H9 (cell line): Measurements from ENCODE around the gene IMMP2L. TPM values are rescaled to one million over a fixed set of nuclear protein-coding genes. Genes with fewer than 3 reads are reported as not detected.

Experiments used
- DNase-seq: peaks from one replicate; pipeline ENCODE4 v3.0.0-alpha.2; 2017
- H2AFZ ChIP-seq: one replicate; pipeline ENCODE4 v1.6.1; 2013; ENCODE audit warnings: mild to moderate bottlenecking, low read length, control low read depth, moderate library complexity
- H2AK5ac ChIP-seq: 2 replicates; pipeline ENCODE4 v1.6.1; 2013; ENCODE audit warnings: low read length, control low read depth, mixed read lengths; ENCODE audit not compliant: insufficient read length
- H2BK120ac ChIP-seq: one replicate; pipeline ENCODE4 v1.6.1; 2013; ENCODE audit warnings: low read depth, mild to moderate bottlenecking, low read length, control low read depth, inconsistent platforms; ENCODE audit not compliant: poor library complexity, severe bottlenecking
- H2BK12ac ChIP-seq: 2 replicates; pipeline ENCODE4 v1.6.1; 2013; ENCODE audit warnings: low read length, control low read depth, mixed read lengths, low read depth; ENCODE audit not compliant: insufficient read length
- H2BK15ac ChIP-seq: 2 replicates; pipeline ENCODE4 v1.6.1; 2013; ENCODE audit warnings: low read depth, low read length, control low read depth
- H2BK20ac ChIP-seq: one replicate; pipeline ENCODE4 v1.6.1; 2013; ENCODE audit warnings: low read depth, mild to moderate bottlenecking, low read length, control low read depth, inconsistent platforms; ENCODE audit not compliant: poor library complexity, severe bottlenecking
- H2BK5ac ChIP-seq: 2 replicates; pipeline ENCODE4 v1.6.1; 2013; ENCODE audit warnings: low read length, control low read depth, mixed read lengths; ENCODE audit not compliant: insufficient read length
- H3K14ac ChIP-seq: 2 replicates; pipeline ENCODE4 v1.6.1; 2013; ENCODE audit warnings: low read length, control low read depth; ENCODE audit not compliant: insufficient read depth
- H3K18ac ChIP-seq: 2 replicates; pipeline ENCODE4 v1.6.1; 2013; ENCODE audit warnings: low read depth, mild to moderate bottlenecking, mixed read lengths, low read length, control low read depth; ENCODE audit not compliant: insufficient read length
- H3K23ac ChIP-seq: 2 replicates; pipeline ENCODE4 v1.6.1; 2013; ENCODE audit warnings: low read length, control low read depth, mixed read lengths, low read depth; ENCODE audit not compliant: insufficient read length
- H3K23me2 ChIP-seq: 2 replicates; pipeline ENCODE4 v1.6.1; 2013; ENCODE audit warnings: low read depth, mild to moderate bottlenecking, mixed read lengths, low read length, control low read depth; ENCODE audit not compliant: insufficient read length, poor library complexity, severe bottlenecking
- H3K27ac ChIP-seq: 2 replicates; pipeline ENCODE4 v1.5.1; 2013; ENCODE audit warnings: low read length, control low read depth, mixed read lengths, low read depth; ENCODE audit not compliant: insufficient read length
- H3K27me3 ChIP-seq: 2 replicates; pipeline ENCODE4 v1.6.1; 2013; ENCODE audit warnings: low read length, control low read depth, inconsistent platforms; ENCODE audit not compliant: insufficient read depth
- H3K4ac ChIP-seq: 2 replicates; pipeline ENCODE4 v1.6.1; 2013; ENCODE audit warnings: low read depth, mild to moderate bottlenecking, control low read depth, inconsistent platforms, low read length, moderate library complexity
- H3K4me1 ChIP-seq: 2 replicates; pipeline ENCODE4 v1.6.1; 2013; ENCODE audit warnings: low read length, control low read depth, inconsistent platforms; ENCODE audit not compliant: insufficient read depth
- H3K4me2 ChIP-seq: 2 replicates; pipeline ENCODE4 v1.6.1; 2013; ENCODE audit warnings: low read length, control low read depth, mixed read lengths; ENCODE audit not compliant: insufficient read length, insufficient read depth
- H3K56ac ChIP-seq: 2 replicates; pipeline ENCODE4 v1.6.1; 2013; ENCODE audit warnings: low read depth, mild to moderate bottlenecking, mixed read lengths, low read length, control low read depth; ENCODE audit not compliant: insufficient read length
- H3K79me1 ChIP-seq: 2 replicates; pipeline ENCODE4 v1.6.1; 2013; ENCODE audit warnings: low read depth, mild to moderate bottlenecking, moderate library complexity, low read length, control low read depth, inconsistent platforms; ENCODE audit not compliant: insufficient read depth, poor library complexity, severe bottlenecking
- H3K79me2 ChIP-seq: 2 replicates; pipeline ENCODE4 v1.6.1; 2013; ENCODE audit warnings: low read length, control low read depth, inconsistent platforms; ENCODE audit not compliant: insufficient read depth
- H3K9ac ChIP-seq: 2 replicates; pipeline ENCODE4 v1.6.1; 2013; ENCODE audit warnings: low read length, control low read depth, mixed read lengths; ENCODE audit not compliant: insufficient read length; ENCODE audit errors: extremely low read depth
- H3K9me3 ChIP-seq: one replicate; pipeline ENCODE4 v1.6.1; 2013; ENCODE audit warnings: low read depth, low read length, inconsistent platforms; ENCODE audit not compliant: control insufficient read depth
- H3T11ph ChIP-seq: one replicate; pipeline ENCODE4 v1.6.1; 2013; ENCODE audit warnings: mild to moderate bottlenecking, low read length, control low read depth, inconsistent platforms
- H4K20me1 ChIP-seq: one replicate; pipeline ENCODE4 v1.6.1; 2013; ENCODE audit not compliant: control insufficient read depth, insufficient read length, insufficient read depth
- H4K5ac ChIP-seq: 2 replicates; pipeline ENCODE4 v1.6.1; 2013; ENCODE audit warnings: low read depth, mild to moderate bottlenecking, mixed read lengths, low read length, control low read depth; ENCODE audit not compliant: insufficient read length
- H4K8ac ChIP-seq: replicated peaks from 2 replicates; pipeline ENCODE4 v1.6.1; 2013; ENCODE audit warnings: low read length, control low read depth, mixed read lengths, low read depth; ENCODE audit not compliant: insufficient read length
- H4K91ac ChIP-seq: 2 replicates; pipeline ENCODE4 v1.6.1; 2013; ENCODE audit warnings: low read depth, mild to moderate bottlenecking, moderate library complexity, mixed read lengths, low read length, control low read depth; ENCODE audit not compliant: insufficient read length
- H3K27ac Mint-ChIP-seq, 3 experiments: 2 replicates in 2 of 3; 3 replicates in 1 of 3; pipeline ENCODE4 v1.8.0; 2020 to 2021; ENCODE audit warnings: mixed read lengths in 3 of 3, mild to moderate bottlenecking in 1 of 3, moderate library complexity in 1 of 3
- H3K27me3 Mint-ChIP-seq: 2 replicates; pipeline ENCODE4 v1.8.0; 2021; ENCODE audit warnings: low read depth, mild to moderate bottlenecking, moderate library complexity, mixed read lengths
- H3K36me3 Mint-ChIP-seq, 3 experiments: 2 replicates in 2 of 3; 3 replicates in 1 of 3; pipeline ENCODE4 v1.8.0; 2020 to 2021; ENCODE audit warnings: low read depth in 3 of 3, mixed read lengths in 3 of 3; ENCODE audit not compliant: insufficient read depth in 1 of 3
- H3K4me1 Mint-ChIP-seq, 2 experiments: 2 replicates each; pipeline ENCODE4 v1.8.0; 2020; ENCODE audit warnings: mixed read lengths in 2 of 2
- H3K4me3 Mint-ChIP-seq, 2 experiments: 2 replicates in 1 of 2; 3 replicates in 1 of 2; pipeline ENCODE4 v1.8.0; 2020 to 2021; ENCODE audit warnings: mild to moderate bottlenecking in 2 of 2, mixed read lengths in 2 of 2, moderate library complexity in 1 of 2
- H3K9me3 Mint-ChIP-seq, 2 experiments: 2 replicates in 1 of 2; 3 replicates in 1 of 2; pipeline ENCODE4 v1.8.0; 2020; ENCODE audit warnings: mild to moderate bottlenecking in 2 of 2, mixed read lengths in 2 of 2, moderate library complexity in 1 of 2
- WGBS: extraction: QIAGEN DNeasy Blood & Tissue Kit; methylation state at CpG from one replicate; pipeline ENCODE4 v1.1.7; 2013; ENCODE audit warnings: missing lambda C conversion rate, low lambda C conversion rate, mixed read lengths; ENCODE audit not compliant: insufficient read length; ENCODE audit errors: extremely low coverage; 5-methylcytosine and 5-hydroxymethylcytosine counted together
- total RNA-seq: library from RNA; stranded (reverse); gene quantifications from 2 replicates; pipeline ENCODE4 v1.2.1, GENCODE V29; 2021
- TF ChIP-seq, protein P1 (sequence below): fragments of 200-600 bp; sonication (generic); conservative IDR thresholded peaks from 3 replicates; pipeline ENCODE4 v1.8.0; 2021; ENCODE audit warnings: antibody characterized with exemption, mild to moderate bottlenecking

IMMP2L gene
- total RNA-seq, 1 experiment from 2014 or later = 14.7 TPM

DNA sequence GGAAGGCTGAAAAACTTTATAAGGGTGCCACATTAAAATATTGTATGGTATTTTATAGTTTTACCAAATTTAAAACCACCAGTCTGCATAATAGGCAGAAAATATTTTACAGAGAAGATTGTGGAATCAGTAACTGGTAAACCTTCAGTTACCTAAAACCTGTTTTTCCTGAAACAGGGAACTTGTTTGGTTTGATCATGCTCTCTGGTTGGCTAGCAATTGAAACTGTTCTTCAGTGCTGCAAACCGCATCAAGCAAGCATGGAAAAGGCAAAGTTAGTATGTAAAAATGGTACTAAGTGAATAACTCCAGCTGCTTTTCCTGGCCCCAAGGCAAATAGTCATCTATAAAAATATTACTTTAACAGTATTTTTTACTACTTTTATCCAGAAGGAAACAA is 788.2 kb downstream of the IMMP2L start:
- Histone ChIP-seq H3K27ac (no peak overlapping the region), H2BK120ac (no peak overlapping the region), H3K27me3 (no peaks in the 10 kb centered on the region), H3K23me2 (no peaks in the 10 kb centered on the region), H3T11ph (no peak overlapping the region), H4K5ac (no peak overlapping the region), H3K9me3 (no peaks in the 10 kb centered on the region), H2BK5ac (no peak overlapping the region), H3K14ac (no peak overlapping the region), H2AK5ac (no peak overlapping the region), H2AFZ (no peak overlapping the region), H3K9ac (no peak overlapping the region), H3K4me1 (no peaks in the 10 kb centered on the region), H3K4ac (no peak overlapping the region), H3K18ac (no peak overlapping the region), H4K20me1 (no peaks in the 10 kb centered on the region), H2BK20ac (no peak overlapping the region), H2BK15ac (no peak overlapping the region), H3K23ac (no peak overlapping the region), H4K8ac (no peak overlapping the region), H3K56ac (no peak overlapping the region), H3K4me2 (no peak overlapping the region), H2BK12ac (no peak overlapping the region), H3K79me2 (no peaks in the 10 kb centered on the region), H4K91ac (no peak overlapping the region), H3K79me1 (no peaks in the 10 kb centered on the region)
- TF ChIP-seq, protein P1, sequence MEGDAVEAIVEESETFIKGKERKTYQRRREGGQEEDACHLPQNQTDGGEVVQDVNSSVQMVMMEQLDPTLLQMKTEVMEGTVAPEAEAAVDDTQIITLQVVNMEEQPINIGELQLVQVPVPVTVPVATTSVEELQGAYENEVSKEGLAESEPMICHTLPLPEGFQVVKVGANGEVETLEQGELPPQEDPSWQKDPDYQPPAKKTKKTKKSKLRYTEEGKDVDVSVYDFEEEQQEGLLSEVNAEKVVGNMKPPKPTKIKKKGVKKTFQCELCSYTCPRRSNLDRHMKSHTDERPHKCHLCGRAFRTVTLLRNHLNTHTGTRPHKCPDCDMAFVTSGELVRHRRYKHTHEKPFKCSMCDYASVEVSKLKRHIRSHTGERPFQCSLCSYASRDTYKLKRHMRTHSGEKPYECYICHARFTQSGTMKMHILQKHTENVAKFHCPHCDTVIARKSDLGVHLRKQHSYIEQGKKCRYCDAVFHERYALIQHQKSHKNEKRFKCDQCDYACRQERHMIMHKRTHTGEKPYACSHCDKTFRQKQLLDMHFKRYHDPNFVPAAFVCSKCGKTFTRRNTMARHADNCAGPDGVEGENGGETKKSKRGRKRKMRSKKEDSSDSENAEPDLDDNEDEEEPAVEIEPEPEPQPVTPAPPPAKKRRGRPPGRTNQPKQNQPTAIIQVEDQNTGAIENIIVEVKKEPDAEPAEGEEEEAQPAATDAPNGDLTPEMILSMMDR = no peak
- no CpG with 5 or more reads among the region's 1 CpG for WGBS
- Mint-ChIP-seq H3K4me3 (no peak overlapping the region), H3K27ac (no peak overlapping the region), H3K9me3 (no peaks in the 10 kb centered on the region), H3K4me1 (0 out of 4 replicates have a peak, but pooled peaks cover 0 to 3% of the 10 kb centered on the region in 2 experiments), H3K27me3 (no peaks in the 10 kb centered on the region), H3K36me3 (no peaks in the 10 kb centered on the region)
- no peak for DNase-seq
